Activated CD4-positive, alpha-beta T cell treated with anti-CD3 and anti-CD28 coated beads, Interleukin-2, amount 50 U/mL, for 1 hour (primary cell): ENCODE measurements around the gene LCN2.
"Not testable (repeated sequence)": the region's sequence is repeated elsewhere in the genome, so short reads cannot be mapped to it uniquely, and the experiment has no call there.

Source experiments
- DNase-seq: peaks from one replicate; pipeline ENCODE4 v3.0.0-alpha.2; 2020

LCN2 gene

DNA sequence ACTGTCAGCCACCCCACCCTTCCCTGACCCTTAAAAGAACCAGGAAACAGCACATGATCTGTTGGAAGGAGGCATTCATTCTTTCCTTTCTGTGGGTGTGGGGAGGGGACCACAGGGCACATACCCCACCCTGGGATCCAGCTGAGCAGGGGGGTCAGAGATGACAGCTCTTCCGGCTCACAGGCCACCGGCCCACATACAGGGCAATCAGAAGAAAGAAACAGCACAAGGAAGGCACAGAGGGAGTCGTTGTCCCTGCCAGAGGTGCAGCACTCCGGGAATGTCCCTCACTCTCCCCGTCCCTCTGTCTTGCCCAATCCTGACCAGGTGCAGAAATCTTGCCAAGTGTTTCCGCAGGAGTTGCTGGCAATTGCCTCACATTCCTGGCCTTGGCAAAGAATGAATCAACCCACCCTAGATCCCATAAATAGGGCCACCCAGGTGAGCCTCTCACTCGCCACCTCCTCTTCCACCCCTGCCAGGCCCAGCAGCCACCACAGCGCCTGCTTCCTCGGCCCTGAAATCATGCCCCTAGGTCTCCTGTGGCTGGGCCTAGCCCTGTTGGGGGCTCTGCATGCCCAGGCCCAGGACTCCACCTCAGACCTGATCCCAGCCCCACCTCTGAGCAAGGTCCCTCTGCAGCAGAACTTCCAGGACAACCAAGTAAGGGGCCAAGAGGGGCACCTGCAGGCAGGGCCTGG is at the start of gene LCN2:
TSS of gene LCN2 (plus strand) at position 453 of the 701 bp plus-strand sequence. CDS start at position 526, 73 bp downstream.
- no peak for DNase-seq

DNA sequence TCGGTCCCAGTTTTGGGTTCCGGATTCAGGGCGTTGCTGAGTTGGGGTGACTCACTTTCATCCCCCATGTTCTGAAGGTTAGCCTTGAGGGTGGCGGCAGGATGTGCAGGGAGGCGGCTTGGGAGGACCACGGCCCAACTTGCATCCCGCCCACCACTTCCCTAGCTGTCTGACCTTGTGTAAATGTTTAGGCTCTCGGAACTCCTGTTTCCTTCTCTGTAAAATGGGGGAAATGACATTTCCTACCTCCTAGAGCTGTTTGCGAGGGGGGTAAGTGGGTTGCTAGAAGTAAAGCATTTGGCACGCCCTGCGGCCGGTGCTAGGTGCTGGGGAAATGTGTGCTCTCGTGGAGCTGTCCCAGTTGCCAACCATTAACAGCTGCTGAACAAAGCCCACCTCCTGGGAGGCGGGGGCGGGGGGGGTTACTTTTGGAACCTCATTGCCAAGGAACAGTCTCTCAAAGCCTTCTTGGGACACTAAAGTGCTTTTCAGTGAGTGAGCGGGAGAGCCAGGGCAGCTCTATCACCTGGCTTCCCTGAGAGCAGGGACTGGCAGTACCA is 49.2 kb upstream of the LCN2 start:
- no peak for DNase-seq

- no peak for DNase-seq
Observed at GRCh38 chr9:128100581-128100980, 48.7 kb upstream of the LCN2 start.

- DNase-seq: no peak
Observed at GRCh38 chr9:128101231-128101661, 48.0 kb upstream of the LCN2 start.

- no peak for DNase-seq
Observed at GRCh38 chr9:128101690-128102089, 47.6 kb upstream of the LCN2 start.

DNA sequence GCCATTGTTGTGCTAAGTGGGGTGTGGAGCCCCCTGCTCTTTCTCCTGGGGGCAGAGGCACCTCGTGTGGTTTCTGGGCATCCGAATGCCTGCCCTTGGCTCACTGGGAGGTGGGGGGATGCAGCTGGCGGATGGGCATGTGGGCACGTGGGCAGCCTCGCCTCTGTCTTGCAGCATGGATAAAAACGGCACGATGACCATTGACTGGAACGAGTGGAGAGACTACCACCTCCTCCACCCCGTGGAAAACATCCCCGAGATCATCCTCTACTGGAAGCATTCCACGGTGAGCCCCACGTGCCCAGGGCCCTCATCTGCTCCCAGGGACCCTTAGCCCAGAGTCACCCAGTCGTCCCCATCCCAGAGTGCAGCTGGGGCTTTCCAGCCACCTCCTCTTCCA is 47.1 kb upstream of the LCN2 start:
- no peak for DNase-seq

- no peak for DNase-seq
Observed at GRCh38 chr9:128102861-128103588, 46.2 kb upstream of the LCN2 start.

DNA sequence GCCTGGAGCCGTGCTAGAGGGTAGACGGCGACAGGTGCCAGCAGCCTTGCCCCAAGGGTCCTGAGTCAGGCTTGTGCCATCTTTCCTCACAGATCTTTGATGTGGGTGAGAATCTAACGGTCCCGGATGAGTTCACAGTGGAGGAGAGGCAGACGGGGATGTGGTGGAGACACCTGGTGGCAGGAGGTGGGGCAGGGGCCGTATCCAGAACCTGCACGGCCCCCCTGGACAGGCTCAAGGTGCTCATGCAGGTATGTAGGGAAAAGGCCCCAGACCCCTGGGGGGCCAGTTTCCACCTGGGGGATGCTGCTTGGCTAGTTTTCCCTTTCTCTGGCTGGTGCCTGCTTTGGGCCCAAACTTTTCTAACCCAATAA is 45.7 kb upstream of the LCN2 start:
- peak; percentile 42 for DNase-seq

DNA sequence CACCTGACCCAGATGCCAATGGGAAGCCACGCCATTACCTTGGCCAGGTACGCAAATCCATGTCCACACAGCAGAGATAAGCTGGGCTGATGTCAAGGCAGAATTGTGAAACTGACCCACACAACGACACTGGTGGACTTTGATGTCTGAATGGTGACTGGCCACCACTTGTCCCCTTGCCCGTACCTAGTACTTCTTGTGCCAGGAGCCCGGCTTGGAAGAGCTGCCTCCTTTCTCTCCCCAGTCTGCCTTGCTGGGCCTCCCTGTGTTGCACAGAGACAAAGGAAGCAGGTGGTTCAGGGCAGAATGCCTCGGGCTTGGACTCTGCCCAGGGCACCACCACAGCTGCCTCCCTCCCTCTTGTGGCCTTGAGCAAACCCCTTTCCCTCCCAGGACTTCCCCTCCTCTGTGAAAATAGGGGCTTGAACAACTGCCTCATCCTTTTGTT is 45.1 kb upstream of the LCN2 start:
- DNase-seq: no peak

DNA sequence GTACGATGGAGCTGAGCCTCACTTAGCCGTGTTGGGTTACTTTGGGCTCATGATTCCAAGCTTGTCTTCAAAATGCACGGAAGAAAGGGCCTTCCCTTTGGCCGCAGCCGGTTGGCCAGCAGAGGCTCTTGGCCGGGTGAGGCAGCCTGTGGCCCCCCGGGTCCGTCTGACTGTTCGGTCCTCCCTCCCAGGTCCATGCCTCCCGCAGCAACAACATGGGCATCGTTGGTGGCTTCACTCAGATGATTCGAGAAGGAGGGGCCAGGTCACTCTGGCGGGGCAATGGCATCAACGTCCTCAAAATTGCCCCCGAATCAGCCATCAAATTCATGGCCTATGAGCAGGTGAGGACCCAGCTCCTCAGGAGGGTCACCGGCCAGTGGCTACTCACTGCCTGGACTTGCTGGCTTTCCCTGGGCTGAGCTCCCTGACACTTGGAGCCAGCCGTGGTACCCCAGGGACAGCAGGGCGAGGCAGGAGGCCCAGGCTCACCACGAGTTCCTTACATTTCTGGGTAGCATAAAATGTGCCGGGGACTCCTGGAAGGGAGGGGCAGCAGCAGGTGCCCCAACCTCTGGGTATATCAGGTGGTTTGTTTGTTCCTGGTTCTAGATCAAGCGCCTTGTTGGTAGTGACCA is 43.6 kb upstream of the LCN2 start:
- no peak for DNase-seq

DNA sequence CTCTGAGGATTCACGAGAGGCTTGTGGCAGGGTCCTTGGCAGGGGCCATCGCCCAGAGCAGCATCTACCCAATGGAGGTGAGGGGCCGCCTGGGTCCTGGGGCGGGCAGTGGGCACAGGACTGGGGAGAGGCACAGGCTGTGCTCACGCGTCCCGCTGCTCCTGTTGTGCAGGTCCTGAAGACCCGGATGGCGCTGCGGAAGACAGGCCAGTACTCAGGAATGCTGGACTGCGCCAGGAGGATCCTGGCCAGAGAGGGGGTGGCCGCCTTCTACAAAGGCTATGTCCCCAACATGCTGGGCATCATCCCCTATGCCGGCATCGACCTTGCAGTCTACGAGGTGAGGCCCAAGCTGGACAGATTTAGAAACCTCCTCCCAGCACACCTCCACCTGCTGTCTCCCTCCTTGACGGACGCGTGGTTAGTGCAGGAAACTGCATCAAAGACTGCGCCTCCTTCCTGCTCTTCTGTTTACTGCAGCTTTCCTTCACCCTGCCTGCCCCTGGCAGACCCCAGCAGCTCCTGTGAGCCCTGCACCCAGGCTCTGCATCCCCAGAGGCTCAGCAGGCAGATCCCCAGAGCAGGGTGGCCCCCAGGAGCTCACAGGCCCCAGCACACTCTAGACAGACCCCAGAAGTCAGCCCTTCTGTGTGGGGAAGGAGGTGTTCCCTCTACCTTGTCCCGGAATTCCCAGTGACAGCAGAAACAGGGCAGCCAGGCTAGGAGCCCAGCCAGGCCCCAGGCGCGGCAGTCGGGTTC is 42.9 kb upstream of the LCN2 start:
- no peak for DNase-seq

GRCh38 chr9:128106940-128107467 is 42.2 kb upstream of the LCN2 start:
- no peak for DNase-seq

- no peak for DNase-seq
Observed at GRCh38 chr9:128107468-128108268, 41.6 kb upstream of the LCN2 start.

GRCh38 chr9:128108269-128109049 is 40.8 kb upstream of the LCN2 start:
- DNase-seq: no peak

DNA sequence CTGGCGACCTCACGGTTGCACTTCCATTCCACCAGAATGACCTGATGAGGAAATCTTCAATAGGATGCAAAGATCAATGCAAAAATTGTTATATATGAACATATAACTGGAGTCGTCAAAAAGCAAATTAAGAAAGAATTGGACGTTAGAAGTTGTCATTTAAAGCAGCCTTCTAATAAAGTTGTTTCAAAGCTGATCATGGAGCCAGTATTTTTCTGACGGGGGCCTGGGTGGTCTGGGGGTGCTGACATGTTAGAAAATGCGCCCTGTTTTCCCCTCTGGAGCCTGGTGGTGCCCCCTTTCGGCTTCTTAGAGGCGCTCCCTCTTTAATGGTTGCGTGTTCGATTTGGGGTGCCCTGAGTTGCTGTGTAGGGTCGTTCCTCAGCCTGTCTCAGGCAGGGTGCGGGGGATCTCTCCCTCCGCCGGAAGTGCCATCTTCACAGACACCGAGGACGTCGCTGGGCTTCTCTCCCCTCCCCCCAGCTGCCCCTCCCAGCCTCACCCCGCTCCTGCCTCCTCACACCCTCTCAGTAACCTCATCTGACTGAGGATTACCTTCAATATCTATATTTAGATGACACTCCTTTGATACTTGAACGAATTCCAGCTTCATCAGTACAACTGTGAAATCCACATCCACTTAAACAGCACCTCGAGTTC is 40.1 kb upstream of the LCN2 start:
- DNase-seq: no peak

DNA sequence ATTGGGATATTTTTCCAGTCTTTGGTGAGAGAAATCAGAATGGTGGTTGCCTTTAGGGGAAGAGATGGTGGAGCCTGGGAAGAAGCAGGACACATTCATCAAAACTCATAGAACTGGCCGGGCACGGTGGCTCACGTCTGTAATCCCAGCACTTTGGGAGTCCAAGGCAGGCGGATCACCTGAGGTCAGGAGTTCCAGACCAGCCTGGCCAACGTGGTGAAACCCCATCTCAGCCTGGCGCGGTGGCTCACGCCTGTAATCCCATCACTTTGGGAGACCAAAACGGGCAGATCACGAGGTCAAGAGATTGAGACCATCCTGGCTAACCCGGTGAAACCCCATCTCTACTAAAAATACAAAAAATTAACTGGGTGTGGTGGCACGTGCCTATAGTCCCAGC is 37.5 kb upstream of the LCN2 start:
- DNase-seq: not testable (repeated sequence)

- DNase-seq: no peak
Observed at GRCh38 chr9:128113526-128114325, 35.5 kb upstream of the LCN2 start.

- no peak for DNase-seq
Observed at GRCh38 chr9:128114326-128115186, 34.7 kb upstream of the LCN2 start.
